ENCODE measurements around the gene THPO. TPM values are rescaled to one million over a fixed set of nuclear protein-coding genes. Genes with fewer than 3 reads are reported as not detected.

THPO gene
- total RNA-seq, 1 experiment from 2014 or later: 0.55 TPM

- Mint-ChIP-seq H3K9me3 (no peaks in the 10 kb centered on the region), H3K4me1 (no peaks in the 10 kb centered on the region), H3K4me3 (no peak overlapping the region), H3K27ac (no peak overlapping the region; the same call in 1 of the 2 replicates), H3K27me3 (ENCODE audit: low read depth) (no peaks in the 10 kb centered on the region), H3K36me3 (peaks cover 85% of the 10 kb centered on the region)
- DNase-seq (ENCODE audit: low spot score): no peak
- CTCF ChIA-PET: no interaction called here
- no peak for ATAC-seq
- TF ChIP-seq NFYB (CRISPR knock-in tag; conservative IDR thresholded peaks at IDR 0.05; ENCODE audit: low read depth) (no peak), ZMAT4 (CRISPR knock-in tag; IDR thresholded peaks at IDR 0.05) (no peak), NR2C2 (CRISPR knock-in tag; IDR thresholded peaks at IDR 0.05) (no peak), USF2 (CRISPR knock-in tag; IDR thresholded peaks at IDR 0.05) (no peak), SOX15 (CRISPR knock-in tag; IDR thresholded peaks at IDR 0.05) (no peak), PREB (CRISPR knock-in tag; IDR thresholded peaks at IDR 0.05; ENCODE audit: borderline replicate concordance) (no peak), ZNF121 (CRISPR knock-in tag; IDR thresholded peaks at IDR 0.05) (no peak), FOXK1 (CRISPR knock-in tag; IDR thresholded peaks at IDR 0.05) (no peak), FOXP4 (CRISPR knock-in tag; IDR thresholded peaks at IDR 0.05) (no peak), ZNF396 (CRISPR knock-in tag; IDR thresholded peaks at IDR 0.05; ENCODE audit: borderline replicate concordance) (no peak), CREB1 (CRISPR knock-in tag; IDR thresholded peaks at IDR 0.05) (no peak), USF1 (CRISPR knock-in tag; IDR thresholded peaks at IDR 0.05) (no peak), TP53 (CRISPR knock-in tag; IDR thresholded peaks at IDR 0.05) (no peak), ZSCAN18 (CRISPR knock-in tag; IDR thresholded peaks at IDR 0.05) (no peak), ATF6 (CRISPR knock-in tag; IDR thresholded peaks at IDR 0.05) (no peak), CREM (CRISPR knock-in tag; IDR thresholded peaks at IDR 0.05) (no peak), NR3C1 (CRISPR knock-in tag; conservative IDR thresholded peaks at IDR 0.05; ENCODE audit: low read depth) (no peak)
- POLR2A ChIA-PET: interaction anchor here (1.5 kb wide), 1 partner anchor 24 kb away, joined by 4 read pairs; no protein-coding TSS in a partner anchor
Measured at GRCh38 chr3:184323696-184324095, 54.3 kb downstream of the THPO start.
